ENCODE measurements around the gene YWHAE.

DNA sequence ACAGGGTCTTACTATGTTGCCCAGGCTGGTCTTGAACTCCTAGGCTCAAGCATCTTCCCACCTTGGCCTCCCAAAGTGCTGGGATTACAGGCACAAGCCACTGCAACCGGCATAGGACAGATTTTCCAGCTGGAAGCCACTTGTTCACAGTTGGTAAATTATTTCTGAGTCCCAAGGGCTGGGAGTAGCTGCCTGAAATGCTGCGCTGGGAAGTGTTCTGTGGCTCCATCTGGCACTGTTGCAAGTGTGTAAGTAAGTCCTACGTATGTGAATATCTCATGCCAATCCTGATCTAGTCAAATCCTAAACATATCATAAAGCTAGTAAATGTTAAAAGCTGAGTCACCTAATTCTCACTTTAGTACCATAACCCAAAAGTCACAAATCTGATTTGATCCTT, 48.1 kb downstream of the YWHAE start:
- TF ChIP-seq, protein P1, sequence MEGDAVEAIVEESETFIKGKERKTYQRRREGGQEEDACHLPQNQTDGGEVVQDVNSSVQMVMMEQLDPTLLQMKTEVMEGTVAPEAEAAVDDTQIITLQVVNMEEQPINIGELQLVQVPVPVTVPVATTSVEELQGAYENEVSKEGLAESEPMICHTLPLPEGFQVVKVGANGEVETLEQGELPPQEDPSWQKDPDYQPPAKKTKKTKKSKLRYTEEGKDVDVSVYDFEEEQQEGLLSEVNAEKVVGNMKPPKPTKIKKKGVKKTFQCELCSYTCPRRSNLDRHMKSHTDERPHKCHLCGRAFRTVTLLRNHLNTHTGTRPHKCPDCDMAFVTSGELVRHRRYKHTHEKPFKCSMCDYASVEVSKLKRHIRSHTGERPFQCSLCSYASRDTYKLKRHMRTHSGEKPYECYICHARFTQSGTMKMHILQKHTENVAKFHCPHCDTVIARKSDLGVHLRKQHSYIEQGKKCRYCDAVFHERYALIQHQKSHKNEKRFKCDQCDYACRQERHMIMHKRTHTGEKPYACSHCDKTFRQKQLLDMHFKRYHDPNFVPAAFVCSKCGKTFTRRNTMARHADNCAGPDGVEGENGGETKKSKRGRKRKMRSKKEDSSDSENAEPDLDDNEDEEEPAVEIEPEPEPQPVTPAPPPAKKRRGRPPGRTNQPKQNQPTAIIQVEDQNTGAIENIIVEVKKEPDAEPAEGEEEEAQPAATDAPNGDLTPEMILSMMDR (IDR thresholded peaks at IDR 0.05): no peak
- TF ChIP-seq ZFX (IDR thresholded peaks at IDR 0.05; ENCODE audit: borderline replicate concordance): no peak
